PC-3 (cell line): ENCODE measurements around the gene ACO2. TPM values are rescaled to one million over a fixed set of nuclear protein-coding genes. Genes with fewer than 3 reads are reported as not detected.

ENCODE experiments used
- ATAC-seq: fragments of 200-7000 bp; cut with Tn5 transposase; 2 replicates; pipeline ENCODE4 v1.9.1; 2020; ENCODE audit warnings: mild to moderate bottlenecking, moderate library complexity
- BruUV-seq: library from RNA; stranded (reverse); fragments of 400-500 nt; replicated peaks from 2 replicates; lab custom pipeline; 2021; lab: Mats Ljungman, UMichigan
- CTCF ChIA-PET: fragments of 300-600 bp; sonication (Branson Sonifier 250); formaldehyde crosslinking; loops from one replicate; lab custom pipeline; 2022; ENCODE audit warnings: antibody characterized with exemption; lab: Charles Lee
- POLR2A ChIA-PET: fragments of 300-600 bp; sonication (Branson Sonifier 250); formaldehyde crosslinking; loops from one replicate; lab custom pipeline; 2022; ENCODE audit warnings: antibody characterized with exemption; ENCODE audit not compliant: unreplicated experiment; lab: Charles Lee
- DNase-seq: peaks from one replicate; pipeline ENCODE4 v3.0.0-alpha.2; 2015
- H2AFZ ChIP-seq: fragments of 300-600 bp; sonication (generic); 2 replicates; pipeline ENCODE4 v1.6.0; 2016; ENCODE audit warnings: antibody characterized with exemption, low read length
- H3F3A ChIP-seq: fragments of 300-600 bp; sonication (generic); one replicate; pipeline ENCODE4 v1.6.0; 2017; ENCODE audit warnings: antibody characterized with exemption, low read length, control low read depth, mild to moderate bottlenecking; ENCODE audit not compliant: unreplicated experiment
- H3K27ac ChIP-seq: fragments of 300-600 bp; sonication (generic); 2 replicates; pipeline ENCODE4 v1.5.1; 2016; ENCODE audit warnings: mild to moderate bottlenecking, low read length
- H3K27me3 ChIP-seq: fragments of 300-600 bp; sonication (generic); 2 replicates; pipeline ENCODE4 v1.6.1; 2016; ENCODE audit warnings: low read length, mixed read lengths
- H3K36me3 ChIP-seq: fragments of 300-600 bp; sonication (generic); 2 replicates; pipeline ENCODE4 v1.6.1; 2016; ENCODE audit warnings: low read depth, mixed run types, low read length, mixed read lengths
- H3K4me1 ChIP-seq: fragments of 300-600 bp; sonication (generic); 2 replicates; pipeline ENCODE4 v1.5.1; 2016; ENCODE audit warnings: low read length; ENCODE audit not compliant: insufficient read depth
- H3K4me2 ChIP-seq: fragments of 300-600 bp; sonication (generic); 2 replicates; pipeline ENCODE4 v1.6.0; 2016; ENCODE audit warnings: low read length
- H3K4me3 ChIP-seq: fragments of 300-600 bp; sonication (generic); 2 replicates; pipeline ENCODE4 v1.5.1; 2016; ENCODE audit warnings: mild to moderate bottlenecking, low read length, mixed read lengths
- H3K79me2 ChIP-seq: fragments of 300-600 bp; sonication (generic); 2 replicates; pipeline ENCODE4 v1.6.1; 2017; ENCODE audit warnings: low read length, mixed read lengths
- H3K9ac ChIP-seq: fragments of 300-600 bp; sonication (generic); 2 replicates; pipeline ENCODE4 v1.6.0; 2016; ENCODE audit warnings: mild to moderate bottlenecking, low read length
- H3K9me2 ChIP-seq: fragments of 300-600 bp; sonication (generic); replicated peaks from 2 replicates; pipeline ENCODE4 v1.6.1; 2016; ENCODE audit warnings: mixed run types, low read length, mixed read lengths
- H3K9me3 ChIP-seq: fragments of 300-600 bp; sonication (generic); 2 replicates; pipeline ENCODE4 v1.6.1; 2016; ENCODE audit warnings: low read length, mixed read lengths
- H4K20me1 ChIP-seq: fragments of 300-600 bp; sonication (generic); 2 replicates; pipeline ENCODE4 v1.6.1; 2016; ENCODE audit warnings: low read length, mixed read lengths
- EZH2 ChIP-seq: fragments of 300-600 bp; sonication (generic); IDR thresholded peaks from one replicate; pipeline ENCODE4 v1.6.1; 2017; ENCODE audit warnings: antibody characterized with exemption, mild to moderate bottlenecking, low read length; ENCODE audit not compliant: unreplicated experiment
- EZH2phosphoT487 ChIP-seq: fragments of 300-600 bp; sonication (generic); IDR thresholded peaks from 2 replicates; pipeline ENCODE4 v1.6.1; 2018; ENCODE audit warnings: mild to moderate bottlenecking, antibody characterized with exemption, low read length, borderline replicate concordance
- intact Hi-C: fragments of 100-400 bp; cut with micrococcal nuclease; formaldehyde crosslinking; loops from 2 replicates; pipeline ENCODE4 v1.9.0; 2023
- total RNA-seq: library from RNA; depleted of rRNA; stranded (reverse); fragments of >200 nt; gene quantifications from 2 replicates; pipeline ENCODE4 v1.2.3, GENCODE V29; 2014
- TF ChIP-seq, protein P1 (sequence below): fragments of 300-600 bp; sonication (generic); conservative IDR thresholded peaks from 2 replicates; pipeline ENCODE4 v1.5.1; 2017; ENCODE audit warnings: antibody characterized with exemption, low read depth, mild to moderate bottlenecking, low read length

The ACO2 gene
- total RNA-seq, 1 experiment from 2014 or later, result 130 TPM

DNA sequence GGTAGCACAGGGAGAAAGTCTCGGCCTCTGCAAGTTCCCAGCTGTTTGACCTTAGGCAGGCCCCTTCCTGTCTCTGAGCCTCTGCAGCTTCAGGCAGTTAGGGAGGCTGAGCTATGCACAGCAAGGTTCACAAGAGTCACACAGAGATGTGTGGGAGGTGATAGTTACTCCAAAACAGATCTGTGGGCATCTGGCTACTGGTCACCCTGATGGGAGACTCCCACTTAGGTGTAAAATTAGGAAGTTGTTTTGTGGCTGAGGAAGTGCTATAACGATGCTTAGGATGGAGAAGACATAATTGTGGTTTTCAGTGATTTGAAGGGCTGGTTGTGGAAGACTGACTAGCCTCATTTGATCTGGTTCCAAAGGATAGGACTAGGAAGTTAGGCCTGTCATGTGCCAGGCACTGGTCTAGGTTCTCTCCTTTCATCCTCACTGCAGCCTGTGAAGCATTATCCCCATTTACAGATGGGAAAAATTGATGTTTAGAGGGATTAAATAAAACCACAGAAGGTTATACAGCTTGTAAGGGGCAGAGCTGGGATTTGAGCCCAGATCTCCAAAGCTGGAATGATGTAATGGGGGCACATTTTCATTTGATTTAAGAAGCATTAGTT lies 13.5 kb downstream of the ACO2 start:
- Histone ChIP-seq H3K36me3 (no peaks in the 10 kb centered on the region), H3F3A (no peaks in the 10 kb centered on the region), H3K4me3 (no peak overlapping the region), H3K9ac (no peak overlapping the region), H3K4me2 (no peak overlapping the region), H3K9me2 (no peaks in the 10 kb centered on the region), H4K20me1 (peaks cover 11% of the 10 kb centered on the region; the same call in 1 of the 2 replicates), H3K27ac (no peak overlapping the region), H3K27me3 (no peaks in the 10 kb centered on the region), H3K4me1 (0 out of 2 replicates have a peak, but pooled peaks cover 5% of the 10 kb centered on the region), H3K79me2 (peaks cover 93% of the 10 kb centered on the region), H3K9me3 (no peaks in the 10 kb centered on the region), H2AFZ (no peak overlapping the region)
- intact Hi-C loops, result no loop called here
- no TSS peak for BruUV-seq
- ATAC-seq (no peak), DNase-seq (no peak)
- CTCF ChIA-PET, result no interaction called here
- TF ChIP-seq EZH2phosphoT487 (no peak), EZH2 (no peak)
- TF ChIP-seq, protein P1, sequence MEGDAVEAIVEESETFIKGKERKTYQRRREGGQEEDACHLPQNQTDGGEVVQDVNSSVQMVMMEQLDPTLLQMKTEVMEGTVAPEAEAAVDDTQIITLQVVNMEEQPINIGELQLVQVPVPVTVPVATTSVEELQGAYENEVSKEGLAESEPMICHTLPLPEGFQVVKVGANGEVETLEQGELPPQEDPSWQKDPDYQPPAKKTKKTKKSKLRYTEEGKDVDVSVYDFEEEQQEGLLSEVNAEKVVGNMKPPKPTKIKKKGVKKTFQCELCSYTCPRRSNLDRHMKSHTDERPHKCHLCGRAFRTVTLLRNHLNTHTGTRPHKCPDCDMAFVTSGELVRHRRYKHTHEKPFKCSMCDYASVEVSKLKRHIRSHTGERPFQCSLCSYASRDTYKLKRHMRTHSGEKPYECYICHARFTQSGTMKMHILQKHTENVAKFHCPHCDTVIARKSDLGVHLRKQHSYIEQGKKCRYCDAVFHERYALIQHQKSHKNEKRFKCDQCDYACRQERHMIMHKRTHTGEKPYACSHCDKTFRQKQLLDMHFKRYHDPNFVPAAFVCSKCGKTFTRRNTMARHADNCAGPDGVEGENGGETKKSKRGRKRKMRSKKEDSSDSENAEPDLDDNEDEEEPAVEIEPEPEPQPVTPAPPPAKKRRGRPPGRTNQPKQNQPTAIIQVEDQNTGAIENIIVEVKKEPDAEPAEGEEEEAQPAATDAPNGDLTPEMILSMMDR, result no peak
- POLR2A ChIA-PET, result no interaction called here

DNA sequence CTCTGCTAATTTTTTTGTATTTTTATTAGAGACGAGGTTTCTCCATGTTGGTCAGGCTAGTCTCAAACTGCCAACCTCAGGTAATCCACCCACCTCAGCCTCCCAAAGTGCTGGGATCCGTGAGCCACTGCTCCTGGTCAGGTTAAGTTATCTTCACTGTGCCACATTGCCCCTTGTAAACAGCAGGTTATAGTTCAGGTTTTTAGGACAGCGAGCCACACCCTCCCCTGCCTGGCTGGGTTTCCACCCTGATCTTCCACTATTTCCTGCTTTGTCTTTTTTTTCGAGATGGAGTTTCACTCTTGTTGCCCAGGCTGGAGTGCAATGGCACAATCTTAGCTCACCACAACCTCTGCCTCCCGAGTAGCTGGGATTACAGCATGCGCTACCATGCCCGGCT lies 16.1 kb downstream of the ACO2 start:
- 0 out of 2 replicates have a peak, but pooled peaks cover 5% of the 10 kb centered on the region for H3K4me1 ChIP-seq
- H3F3A ChIP-seq, result no peaks in the 10 kb centered on the region
- DNase-seq (no peak), ATAC-seq (no peak)
- H3K4me3 ChIP-seq, result no peak overlapping the region
- no peaks in the 10 kb centered on the region for H3K9me3 ChIP-seq
- intact Hi-C loops, result no loop called here
- peaks cover 8% of the 10 kb centered on the region; the same call in 1 of the 2 replicates for H4K20me1 ChIP-seq
- no TSS peak for BruUV-seq
- no peak overlapping the region for H3K27ac ChIP-seq
- H3K4me2 ChIP-seq, result no peak overlapping the region
- no peak overlapping the region for H2AFZ ChIP-seq
- H3K9ac ChIP-seq, result no peak overlapping the region
- POLR2A ChIA-PET, result no interaction called here
- H3K36me3 ChIP-seq, result no peaks in the 10 kb centered on the region; the same call in 1 of the 2 replicates
- H3K9me2 ChIP-seq, result no peaks in the 10 kb centered on the region
- CTCF ChIA-PET, result no interaction called here
- peaks cover 93% of the 10 kb centered on the region for H3K79me2 ChIP-seq
- no peak for TF ChIP-seq EZH2phosphoT487
- TF ChIP-seq, protein P1, result no peak
- no peak for TF ChIP-seq EZH2
- H3K27me3 ChIP-seq, result no peaks in the 10 kb centered on the region
